HG02798 (cell line): ENCODE data around the gene CHST11.
A peak's percentile ranks its signal among the peaks of the same experiment; 100 is the strongest.

Experiments
- ATAC-seq: cut with Tn5 transposase; IDR thresholded peaks from one replicate; pipeline ENCODE4 v1.9.1; 2021; ENCODE audit warnings: mild to moderate bottlenecking; ENCODE audit not compliant: unreplicated experiment, poor library complexity

CHST11 gene

GRCh38 chr12:104456417-104456949, at the start of gene CHST11:
Gene CHST11 (plus strand): TSS chr12:104456948.
- ATAC-seq = peak; percentile 84

DNA sequence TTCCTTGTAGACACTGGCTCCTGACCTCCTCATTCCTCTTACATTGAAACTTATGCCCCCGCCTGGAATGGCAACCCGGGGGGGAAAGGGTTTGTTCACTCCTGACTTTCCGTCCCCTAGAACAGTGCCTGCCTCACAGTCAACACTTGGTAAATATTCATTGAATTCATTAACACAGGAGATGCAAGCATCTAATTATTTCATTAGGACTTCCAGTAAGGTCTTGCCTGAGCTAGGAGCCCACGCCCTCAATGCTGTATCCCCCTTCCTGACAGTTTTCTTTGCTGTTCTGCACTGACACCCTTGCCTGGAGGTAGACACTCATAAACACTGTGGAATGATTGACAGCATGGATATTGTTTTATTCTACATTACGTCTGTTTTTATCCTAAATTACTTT, 49.3 kb upstream of the CHST11 start:
- no peak for ATAC-seq

- no peak for ATAC-seq
These were observed 48.8 kb upstream of the CHST11 start for GRCh38 chr12:104407922-104408321.

- no peak for ATAC-seq
These were observed 46.4 kb upstream of the CHST11 start for GRCh38 chr12:104410326-104410725.

GRCh38 chr12:104410786-104411185, 46.0 kb upstream of the CHST11 start:
- no peak for ATAC-seq

DNA sequence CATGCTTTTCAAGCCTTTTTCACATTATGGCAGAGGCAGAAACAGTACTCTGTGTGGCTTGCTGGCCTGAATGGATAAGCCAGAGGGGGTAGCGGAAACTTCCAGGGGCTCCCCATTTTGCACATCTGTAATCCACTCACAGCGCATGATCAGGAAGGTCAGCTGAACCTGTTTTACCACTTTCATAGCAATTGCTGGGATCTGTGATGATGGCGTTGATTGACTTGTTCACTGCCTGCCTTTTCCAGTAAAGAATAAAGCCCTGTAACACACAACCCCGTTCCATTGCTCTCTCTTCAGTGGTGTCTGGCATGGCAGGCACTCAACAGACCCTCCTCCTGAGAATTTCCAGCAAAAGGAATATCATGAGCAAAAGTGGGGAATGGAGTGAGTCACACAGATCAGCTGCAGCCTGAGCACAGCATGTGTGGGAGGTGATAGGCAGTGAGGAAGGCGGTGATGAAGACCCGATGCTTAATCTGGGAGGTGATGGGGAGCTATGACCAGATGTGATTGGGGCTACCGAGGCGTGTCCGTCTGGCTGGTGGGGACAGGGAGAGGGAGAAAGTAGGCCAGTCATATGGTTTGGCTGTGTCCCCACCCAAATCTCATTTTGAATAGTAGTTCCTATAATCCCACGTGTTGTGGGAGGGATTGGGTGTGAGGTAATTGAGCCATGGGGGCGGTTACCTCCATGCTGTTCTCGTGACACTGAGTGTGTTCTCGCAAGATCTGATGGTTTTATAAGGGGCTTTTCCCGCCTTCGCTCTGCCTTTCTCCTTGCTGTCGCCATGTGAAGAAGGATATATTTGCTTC, 44.7 kb upstream of the CHST11 start:
- no peak for ATAC-seq

GRCh38 chr12:104412681-104413080, 44.1 kb upstream of the CHST11 start:
- no peak for ATAC-seq

DNA sequence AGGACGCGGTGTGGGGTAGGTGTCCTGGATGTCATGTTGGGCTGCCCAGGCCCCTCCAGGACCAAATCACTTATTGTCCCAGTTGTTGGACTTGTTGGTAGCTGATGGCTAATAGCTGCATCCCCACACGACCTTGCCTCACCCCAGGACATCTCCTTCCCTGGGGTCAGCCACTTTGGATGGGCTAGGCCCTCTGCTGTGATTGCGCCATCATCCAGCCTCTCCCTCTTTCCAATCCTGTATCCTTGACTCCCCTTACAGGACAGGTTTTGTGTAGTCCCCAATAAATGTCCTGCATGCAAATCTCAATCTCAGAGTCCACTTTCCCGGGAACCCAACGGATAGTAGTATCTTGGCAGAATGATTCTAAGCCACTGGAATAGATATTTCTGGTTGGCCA, 43.4 kb upstream of the CHST11 start:
- no peak for ATAC-seq

- ATAC-seq = no peak
These were observed 42.0 kb upstream of the CHST11 start for GRCh38 chr12:104414581-104415341.

DNA sequence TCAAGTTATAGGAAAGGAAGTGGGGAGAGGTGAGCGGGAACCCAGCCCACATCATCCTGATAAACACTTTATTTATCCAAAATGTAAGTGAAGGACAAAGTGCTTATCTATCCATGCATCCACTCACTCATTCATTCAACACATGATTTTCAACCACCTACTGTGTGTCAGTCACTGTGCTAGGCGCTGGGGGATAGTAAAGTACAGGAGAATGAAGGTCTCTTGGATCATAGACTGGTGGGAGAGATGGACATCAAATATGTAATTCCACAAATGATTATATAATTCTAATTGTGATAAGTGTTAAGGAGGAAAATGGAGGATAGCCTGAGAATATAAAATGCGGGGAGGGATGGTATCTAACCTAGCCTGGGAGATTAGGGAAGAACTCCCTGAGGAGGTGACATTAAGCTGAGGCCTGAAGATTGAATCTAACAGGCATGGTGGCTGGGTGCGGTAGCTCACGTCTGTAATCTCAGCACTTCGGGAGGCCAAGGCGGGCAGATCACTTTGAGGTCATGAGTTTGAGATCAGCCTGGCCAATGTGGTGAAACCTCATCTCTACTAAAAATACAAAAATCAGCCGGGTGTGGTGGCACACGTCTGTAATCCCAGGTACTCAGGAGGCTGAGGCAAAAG, 41.3 kb upstream of the CHST11 start:
- no peak for ATAC-seq

- no peak for ATAC-seq
These were observed 40.6 kb upstream of the CHST11 start for GRCh38 chr12:104416136-104416535.

DNA sequence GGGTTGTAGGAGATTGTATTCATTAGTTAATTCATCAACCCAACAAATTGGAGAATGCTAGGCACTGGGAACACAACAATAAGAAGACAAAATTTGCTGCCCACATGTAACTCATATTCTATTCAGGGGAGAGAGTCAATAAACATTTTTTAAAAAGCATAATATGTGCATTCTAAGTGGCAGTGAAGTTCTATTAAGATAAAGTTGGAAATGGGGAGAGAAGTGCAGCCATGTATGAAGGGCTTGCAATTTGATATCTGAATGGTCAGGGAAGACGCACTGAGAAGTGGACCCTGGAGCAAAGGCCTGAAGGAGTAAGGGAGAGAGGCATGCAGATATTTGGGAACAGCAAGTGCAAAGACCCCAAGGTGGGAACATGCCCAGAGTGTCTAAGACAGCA, 40.2 kb upstream of the CHST11 start:
- ATAC-seq = no peak

DNA sequence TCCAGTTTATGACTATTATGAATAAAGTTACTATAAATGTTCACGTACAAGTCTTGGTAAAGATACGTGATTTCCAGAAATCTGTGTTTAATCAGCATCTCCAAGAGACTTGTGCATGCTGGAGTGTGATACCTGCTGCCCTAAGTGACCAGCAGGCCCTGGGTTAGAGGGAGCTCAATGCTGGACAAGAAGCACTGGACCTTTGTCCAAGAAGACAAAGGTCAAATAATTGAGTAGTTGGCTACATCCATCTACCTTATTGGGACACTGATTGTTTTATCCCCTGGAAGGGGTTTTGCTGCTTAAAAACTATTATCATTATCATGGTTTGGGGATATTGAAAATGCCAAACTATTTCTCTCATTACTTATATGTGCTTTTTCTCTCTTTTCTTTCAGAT, 37.0 kb upstream of the CHST11 start:
- ATAC-seq = no peak

GRCh38 chr12:104420868-104421267, 35.9 kb upstream of the CHST11 start:
- no peak for ATAC-seq

DNA sequence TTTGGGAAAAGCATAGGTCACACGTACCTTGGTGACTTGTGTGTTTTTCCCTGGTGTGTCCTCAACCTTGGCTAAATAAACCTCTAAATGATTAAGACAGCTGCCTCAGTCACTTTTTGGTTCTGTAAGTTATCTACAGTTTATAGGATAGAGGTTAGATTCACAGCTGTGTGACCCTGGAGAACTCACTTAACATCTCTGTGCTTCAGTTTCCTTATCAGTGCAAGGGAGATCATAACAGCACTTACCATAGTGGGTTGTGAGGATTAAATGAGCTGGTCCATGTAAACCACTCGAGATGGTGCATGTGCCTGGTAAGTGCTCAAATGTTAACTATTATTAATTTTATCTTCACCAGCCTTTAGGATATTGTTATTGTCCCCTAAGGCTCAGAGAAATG, 35.4 kb upstream of the CHST11 start:
- no peak for ATAC-seq

GRCh38 chr12:104422441-104422840, 34.3 kb upstream of the CHST11 start:
- ATAC-seq = no peak

GRCh38 chr12:104423273-104423672, 33.5 kb upstream of the CHST11 start:
- ATAC-seq = no peak

DNA sequence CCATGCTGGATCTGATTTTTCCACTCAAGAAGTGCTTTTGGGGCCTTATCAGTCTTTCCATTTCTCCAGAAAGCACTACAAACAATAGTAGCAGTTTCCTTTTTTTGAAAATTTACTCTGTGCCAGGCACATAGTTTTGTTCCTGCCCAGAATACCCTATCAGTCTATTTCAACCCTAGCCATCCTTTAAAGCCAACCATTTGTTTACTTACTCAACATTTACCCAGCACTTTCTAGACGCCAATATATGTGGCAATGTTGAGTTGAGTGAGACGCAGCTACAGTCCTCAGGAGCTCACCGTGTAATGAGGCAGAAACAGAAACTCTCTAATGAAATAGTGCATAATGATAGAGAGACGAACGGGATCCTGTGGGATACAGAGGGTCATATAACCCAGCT, 32.9 kb upstream of the CHST11 start:
- ATAC-seq = no peak

DNA sequence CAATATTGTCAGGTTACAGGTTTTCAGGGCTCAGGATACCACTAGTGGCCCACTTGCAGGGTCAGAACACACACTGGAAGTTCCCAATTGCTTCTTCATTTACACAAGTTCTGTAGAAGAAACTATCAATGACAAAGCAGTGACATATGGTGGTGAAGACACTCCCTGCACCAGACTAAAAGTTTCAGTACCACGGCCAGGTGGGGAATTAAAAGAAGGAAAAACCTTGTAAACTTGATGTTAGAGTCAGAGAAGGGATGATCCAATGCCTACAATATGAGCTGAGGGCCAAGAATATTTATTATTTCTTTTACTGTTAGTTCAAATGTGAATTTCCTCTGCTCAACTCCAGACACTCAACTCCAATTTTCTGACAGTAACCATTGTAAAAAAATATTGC, 31.8 kb upstream of the CHST11 start:
- ATAC-seq = no peak

GRCh38 chr12:104425614-104426013, 31.1 kb upstream of the CHST11 start:
- no peak for ATAC-seq

- peak; percentile 9 for ATAC-seq
These were observed 29.7 kb upstream of the CHST11 start for GRCh38 chr12:104426926-104427546.
